Measurements from ENCODE around the gene NUP210L.
"Not testable (repeated sequence)": the region's sequence is repeated elsewhere in the genome, so short reads cannot be mapped to it uniquely, and the experiment has no call there.

The NUP210L gene

DNA sequence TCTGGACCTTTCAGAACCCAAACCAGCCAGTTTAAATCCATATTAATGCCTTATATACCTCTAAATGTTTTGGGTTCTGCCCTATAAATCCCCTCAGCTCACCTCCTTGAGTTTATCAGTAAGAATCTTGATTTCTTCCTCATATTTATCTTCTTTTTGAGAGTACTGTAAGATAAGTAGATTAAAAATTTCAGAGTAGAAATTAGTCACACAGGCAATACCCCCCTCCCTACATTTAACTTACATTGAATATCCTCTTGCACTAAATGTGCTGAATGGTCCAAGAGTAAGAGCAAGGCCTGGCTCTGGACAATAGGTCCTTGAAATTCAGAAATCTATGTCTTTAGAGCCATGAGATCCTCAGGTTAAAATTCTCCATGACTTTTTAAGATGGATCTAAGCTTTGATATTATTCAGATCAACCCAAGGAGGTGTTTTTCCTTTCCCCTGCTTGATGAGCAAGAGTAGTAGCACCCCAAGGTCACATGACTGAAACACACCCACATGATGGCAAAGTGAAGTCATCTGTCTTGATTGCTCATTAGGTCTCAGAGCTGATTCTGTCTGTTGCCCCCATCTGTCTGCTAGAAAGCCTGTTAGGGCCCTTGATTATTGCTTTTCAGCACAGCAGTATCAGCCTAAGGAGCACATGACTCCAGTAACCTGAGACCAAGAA lies 15.8 kb upstream of the NUP210L start:
- no peak for DNase-seq

DNA sequence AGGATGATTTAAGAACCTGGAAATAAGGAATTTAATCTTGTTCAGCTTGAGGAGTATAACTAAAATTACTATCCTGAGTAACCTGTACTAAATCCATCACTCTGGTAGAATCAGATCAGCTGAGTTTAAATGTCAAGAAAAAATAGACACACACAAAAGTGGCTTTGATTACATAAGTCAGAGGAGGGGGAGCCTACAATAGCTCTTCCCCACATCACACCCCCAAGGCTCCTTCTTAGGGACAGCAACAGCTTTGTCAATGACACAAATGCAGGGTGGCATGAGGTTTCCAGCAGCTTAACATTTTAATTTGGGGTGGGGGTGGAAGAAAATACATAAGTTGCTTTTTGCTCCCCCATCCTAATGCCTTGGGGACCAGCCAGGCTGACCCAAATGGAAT lies 12.6 kb upstream of the NUP210L start:
- DNase-seq: no peak

DNA sequence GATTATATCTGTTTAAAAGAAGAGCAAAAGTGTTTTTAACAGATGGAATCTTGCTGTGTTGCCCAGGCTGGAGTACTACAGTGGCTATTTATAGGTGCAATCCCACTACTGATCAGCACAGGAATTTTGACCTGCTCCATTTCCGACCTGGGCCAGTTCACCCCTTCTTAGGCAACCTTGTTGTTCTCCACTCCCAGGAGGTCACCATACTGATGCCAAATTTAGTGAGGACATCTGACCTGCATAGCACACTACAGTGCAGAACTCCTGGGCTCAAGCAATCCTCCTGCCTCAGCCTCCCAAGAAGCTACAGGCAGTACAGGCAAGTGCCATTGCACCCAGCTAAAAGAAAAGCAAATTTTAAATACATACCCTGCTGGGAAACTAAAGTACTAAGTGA lies 11.3 kb upstream of the NUP210L start:
- DNase-seq: no peak

DNA sequence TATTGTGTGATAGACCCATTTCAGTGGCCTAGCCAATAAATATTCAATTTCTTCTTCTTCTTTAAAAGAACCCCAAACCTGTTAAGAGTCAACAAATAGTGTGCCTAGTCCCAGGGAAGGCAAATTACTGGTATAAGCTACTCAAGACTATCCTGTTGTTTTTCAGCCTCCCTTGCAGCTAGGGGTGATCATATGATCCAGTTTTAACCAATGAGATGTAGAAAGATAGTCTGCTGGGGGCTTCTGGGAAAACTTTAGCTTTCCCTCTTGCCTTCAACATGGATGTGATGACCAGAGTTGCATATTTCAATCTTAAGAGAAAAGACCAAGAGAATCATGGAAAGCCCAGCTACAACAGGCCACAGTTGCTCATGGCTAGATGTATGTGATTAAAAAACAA lies 4.7 kb upstream of the NUP210L start:
- DNase-seq: no peak

DNA sequence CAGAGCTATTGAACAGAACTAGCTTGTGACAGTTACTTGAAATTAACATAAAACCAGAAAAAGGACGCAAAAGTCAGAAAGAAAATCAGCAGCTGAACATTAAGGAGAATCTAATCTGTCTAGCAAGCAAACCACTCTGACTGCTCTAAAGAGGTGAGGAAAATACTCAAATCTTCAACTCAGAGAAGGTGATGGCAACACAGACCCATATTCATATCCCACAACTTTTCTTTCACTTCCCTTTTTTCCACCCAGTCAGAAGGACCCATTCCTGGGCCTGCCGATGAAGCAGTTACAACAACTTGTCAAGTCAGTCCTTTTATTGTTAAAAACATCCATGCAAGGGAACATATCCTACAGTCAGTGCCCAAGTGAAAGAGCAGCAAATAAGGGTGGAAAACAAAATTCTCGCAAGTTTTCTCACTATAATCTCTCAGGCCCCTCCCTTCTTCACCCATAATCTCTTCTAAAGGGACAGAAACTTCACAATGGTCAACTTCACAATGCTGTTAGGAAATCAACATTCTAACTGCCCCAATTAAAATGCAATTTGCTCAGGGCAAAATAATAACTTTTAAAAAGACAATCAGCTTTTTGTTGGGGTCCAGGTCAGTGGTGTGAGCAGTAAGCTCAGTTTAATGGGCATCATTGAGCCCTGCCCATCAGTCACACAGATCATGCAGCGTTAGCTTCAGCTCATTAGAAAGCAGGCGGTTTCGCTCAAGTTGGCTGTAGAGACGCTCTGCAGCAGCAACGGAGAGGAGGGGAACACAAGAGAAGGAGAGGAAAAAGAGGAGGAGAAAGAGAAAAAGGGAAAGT lies 3.6 kb upstream of the NUP210L start:
- no peak for DNase-seq

DNA sequence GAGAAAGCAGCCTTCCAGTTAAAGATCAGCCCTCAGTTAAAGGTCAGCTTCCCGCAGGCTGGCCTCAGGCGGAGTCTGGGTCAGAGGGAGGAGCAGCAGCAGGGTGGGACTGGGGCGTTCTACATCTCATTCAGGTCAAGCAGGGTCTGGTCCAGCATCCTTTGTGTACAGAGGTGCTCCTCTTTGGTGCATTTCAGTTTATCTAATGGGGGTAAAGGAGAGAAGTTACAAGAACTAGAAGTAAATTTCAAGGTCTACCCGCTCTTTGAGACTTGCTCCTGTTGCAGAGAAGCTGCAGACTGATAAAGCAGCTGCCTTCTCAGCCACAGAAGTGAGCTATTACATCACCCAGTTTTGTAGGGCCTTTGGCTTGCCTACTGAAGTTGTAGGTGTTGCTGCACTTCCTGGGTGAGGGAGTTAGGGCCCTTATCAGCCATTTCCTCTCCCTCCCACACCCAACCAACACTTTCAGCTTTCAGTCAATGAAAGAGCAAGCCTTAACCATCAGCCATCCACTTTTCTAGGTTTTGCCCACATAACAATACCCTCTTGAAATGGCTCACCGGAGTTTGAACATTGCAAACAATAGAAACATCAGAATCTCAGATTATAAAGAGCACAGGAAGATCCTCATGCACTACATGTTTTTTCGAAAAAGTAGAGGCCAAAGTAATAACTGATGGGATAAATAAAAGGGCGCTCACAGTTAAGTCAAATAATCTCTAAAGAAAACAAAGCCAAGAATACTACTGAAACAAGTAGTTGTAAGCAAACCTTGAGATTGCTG lies 2.8 kb upstream of the NUP210L start:
- no peak for DNase-seq

DNA sequence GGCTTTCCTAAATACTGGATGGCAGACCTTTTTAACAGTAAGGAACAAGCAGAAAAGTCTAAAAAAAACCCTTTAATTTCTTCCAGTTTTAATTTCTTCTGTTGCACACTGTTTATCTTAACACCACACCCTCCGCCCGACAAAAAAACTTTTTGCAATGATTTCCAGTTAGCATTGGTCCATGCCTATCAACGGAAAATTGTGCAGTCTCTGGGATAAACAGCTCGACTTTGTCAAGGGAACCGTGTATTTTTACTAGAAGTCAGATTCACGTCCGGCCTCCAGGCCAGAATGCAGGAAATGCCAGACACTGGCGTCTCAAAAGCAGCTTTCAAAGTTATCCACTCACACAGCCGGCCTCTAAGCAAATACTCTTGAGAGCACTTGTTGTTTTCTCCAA lies 378 bp upstream of the NUP210L start:
- peak in 1 of 3 experiments; percentile 18 for DNase-seq

DNA sequence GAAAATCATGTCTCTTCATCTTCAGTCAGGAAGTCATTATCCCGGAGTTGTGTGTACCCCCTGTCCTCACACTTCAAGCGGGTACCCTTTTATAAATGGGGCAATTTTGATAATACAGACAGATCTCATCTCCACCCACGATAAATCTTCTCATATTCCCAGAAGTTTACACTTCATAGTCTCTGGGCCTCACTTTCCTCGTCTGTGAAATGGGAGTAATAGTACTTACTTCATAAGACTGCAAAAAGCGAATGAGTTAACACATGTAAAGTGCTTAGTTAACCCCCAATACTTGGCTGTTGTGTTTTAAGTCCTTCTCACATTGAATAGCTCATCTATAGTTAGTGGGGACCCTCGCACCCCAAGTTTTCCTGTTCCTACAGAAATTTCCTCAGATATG lies 820 bp downstream of the NUP210L start:
- no peak for DNase-seq

DNA sequence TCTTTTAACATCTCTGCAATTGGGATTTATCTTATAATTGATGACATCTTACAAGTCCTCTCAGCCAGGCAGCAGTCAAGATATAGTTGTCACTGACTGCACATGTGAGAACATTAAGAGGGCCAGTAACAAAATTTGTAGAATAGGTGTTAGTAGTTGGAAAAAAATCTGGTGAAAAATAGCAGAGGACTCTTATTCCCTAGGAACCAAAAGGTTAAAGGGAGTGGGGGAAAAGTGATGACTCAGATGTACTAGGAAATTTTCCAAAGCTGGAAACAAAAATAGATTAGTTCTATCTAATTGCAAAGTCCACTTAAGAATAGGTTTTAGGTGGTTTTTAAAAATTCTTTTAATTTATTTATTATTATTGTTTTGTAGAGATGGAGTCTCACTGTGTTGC lies 3.6 kb downstream of the NUP210L start:
- no peak for DNase-seq

DNA sequence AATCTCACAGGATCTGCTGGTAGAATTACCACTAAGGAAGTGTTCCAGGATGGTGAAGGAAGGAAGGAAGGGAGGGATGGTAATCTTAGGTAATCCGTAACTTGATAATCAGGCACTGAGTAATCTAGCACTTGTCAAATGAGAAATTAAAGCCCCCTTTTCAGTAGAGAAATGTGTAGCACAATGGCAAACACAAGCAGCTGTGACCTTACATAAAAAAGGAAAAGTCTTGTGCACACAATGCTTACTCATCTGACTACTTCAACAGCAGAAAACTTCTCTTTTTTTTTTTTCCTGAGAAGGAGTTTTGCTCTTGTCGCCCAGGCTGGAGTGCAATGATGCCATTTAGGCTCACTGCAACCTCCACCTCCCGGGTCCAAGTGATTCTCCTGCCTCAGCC lies 6.1 kb downstream of the NUP210L start:
- no peak for DNase-seq

DNA sequence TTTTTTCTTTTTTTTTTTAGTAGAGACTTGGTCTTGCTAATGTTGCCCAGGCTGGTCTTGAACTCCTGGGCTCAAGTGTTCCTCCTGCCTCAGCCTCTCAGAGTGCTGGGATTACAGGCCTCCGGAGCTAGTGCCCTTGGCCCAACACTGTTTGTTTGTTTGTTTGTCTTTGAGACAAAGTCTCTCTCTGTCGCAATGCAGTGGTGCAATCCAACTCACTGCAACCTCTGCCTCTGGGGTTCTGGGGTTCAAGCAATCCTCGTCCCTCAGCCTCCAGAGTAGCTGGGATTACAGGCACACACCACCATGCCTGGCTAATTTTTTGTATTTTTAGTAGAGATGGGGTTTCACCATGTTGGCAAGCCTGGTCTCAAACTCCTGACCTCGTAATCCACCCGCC lies 7.4 kb downstream of the NUP210L start:
- not testable (repeated sequence) for DNase-seq

DNA sequence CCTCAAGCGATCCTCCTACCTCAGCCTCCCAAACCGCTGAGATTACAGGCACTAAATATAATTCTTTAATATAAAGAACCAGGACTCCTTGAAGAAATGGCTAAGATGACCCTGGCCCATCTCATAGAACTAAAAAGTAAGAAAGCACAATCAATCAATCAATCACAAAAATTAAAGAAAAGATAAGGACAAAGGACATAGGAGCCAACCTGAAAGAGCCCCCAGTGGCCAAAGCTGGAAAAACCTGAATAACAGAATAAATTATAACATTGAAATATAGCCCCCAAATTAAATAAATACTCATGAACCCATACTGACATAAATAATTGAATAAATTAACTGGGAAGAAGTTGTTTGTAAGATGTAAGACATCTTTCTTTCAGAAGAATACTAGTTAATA lies 8.9 kb downstream of the NUP210L start:
- DNase-seq: no peak

DNA sequence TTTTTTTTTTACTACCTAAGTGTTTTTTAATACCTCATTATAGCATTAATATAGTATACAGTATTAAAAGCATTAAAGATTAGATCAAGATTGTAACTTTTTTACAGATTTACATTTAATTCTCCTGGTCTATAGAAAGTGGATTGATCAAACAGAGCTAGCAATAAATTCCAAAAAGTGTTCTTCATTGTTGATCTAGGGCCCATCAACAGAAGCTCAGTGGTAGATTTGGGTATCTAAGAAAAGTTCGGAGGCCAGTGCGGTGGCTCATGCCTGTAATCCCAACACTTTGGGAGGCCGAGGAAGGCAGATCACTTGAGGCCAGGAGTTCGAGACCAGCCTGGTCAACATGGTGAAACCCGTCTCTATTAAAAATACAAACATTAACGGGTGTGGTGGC lies 12.5 kb downstream of the NUP210L start:
- DNase-seq: no peak

DNA sequence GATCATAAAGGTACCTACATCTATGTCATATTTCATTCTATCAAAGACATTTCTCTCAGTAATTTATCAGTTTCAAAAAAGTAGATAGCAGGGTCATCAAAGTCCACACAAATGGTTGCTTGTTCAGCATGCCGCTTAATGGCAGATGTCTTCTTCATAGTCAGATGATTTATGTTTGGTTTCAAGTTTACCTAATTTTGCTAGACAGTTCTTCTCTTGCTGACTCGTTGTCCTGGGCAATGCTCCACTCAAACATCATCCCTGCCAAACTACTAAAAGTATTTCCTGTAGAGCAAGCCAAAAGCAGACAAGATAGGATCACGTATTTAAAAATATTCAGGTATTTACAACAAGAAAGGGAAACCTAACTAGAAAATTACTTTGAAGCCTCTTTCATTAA lies 13.6 kb downstream of the NUP210L start:
- DNase-seq: no peak

DNA sequence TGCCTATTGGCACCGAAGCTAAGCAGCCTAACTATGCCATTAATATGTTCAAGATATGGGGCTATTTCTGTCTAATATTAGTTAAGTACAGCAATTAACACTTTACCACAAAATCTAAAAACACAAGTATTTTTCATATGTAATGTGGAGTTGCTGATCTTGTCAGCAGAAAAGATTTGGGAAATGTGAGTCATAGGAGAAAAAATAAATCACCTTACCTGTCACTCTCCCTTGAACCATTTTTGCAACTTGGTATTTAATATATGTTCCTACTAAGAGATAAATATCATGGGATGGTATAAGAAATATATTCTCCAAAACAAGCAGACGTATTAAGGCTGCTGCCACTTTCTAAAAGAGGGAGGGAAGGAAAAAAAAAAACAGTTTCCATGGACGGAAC lies 17.0 kb downstream of the NUP210L start:
- DNase-seq: no peak

DNA sequence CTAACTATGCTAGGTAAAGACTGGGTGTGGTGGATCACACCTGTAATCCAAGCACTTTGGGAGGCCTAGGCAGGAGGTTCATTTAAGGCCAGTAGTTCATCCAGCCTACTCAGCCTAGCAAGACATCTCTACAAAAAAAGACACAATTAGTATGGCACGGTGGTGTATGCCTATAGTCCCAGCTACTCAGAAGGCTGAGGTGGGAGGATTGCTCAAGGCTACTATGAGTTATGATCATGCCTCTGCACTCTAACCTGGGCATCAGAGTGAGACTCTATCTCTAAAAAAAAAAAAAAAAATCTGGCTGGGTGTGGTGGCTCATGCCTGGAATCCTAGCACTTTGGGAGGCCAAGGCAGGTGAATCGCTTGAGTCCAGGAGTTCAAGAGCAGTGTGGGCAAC lies 21.6 kb downstream of the NUP210L start:
- DNase-seq: no peak

DNA sequence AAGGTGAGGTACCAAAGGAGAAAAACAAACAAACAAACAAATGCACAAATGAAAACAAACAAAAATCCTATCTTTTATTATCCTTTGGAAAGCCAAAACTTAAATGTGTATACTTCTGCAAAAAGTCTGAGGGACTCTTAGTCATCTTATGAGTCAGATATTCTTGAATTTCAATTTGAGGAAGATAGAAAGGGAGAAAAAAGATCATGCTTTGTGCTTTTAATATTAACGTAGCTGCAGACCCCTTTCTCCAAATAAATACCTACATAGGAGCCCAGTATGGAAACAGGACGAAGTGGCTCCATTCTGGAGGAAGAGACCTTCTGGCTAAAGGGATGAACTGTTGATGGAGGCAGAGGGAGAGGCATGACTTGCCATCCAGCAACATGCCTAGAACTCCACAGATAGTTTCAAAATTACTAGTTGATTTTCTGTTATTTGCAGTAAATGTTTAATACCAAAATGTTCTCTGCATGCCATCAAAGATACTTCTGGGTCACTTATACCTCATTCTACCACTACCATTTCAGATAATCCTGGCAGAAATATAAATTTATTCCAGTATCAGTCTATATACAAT lies 25.4 kb downstream of the NUP210L start:
- no peak for DNase-seq

DNA sequence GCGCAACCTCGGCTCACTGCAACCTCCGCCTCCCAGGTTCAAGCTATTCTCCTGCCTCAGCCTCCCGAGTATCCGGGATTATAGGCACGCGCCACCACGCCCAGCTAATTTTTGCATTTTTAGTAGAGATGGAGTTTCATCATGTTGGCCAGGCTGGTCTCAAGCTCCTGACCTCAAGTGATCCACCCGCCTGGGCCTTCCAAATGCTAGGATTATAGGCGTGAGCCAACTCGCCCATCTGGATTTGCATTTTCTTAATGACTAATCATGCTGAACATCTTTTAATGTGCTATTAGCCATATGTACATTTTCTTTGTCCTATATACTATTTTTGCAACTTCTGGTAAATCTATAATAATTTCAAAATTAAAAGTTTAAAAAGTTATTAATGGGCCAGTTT lies 31.7 kb downstream of the NUP210L start:
- not testable (repeated sequence) for DNase-seq

DNA sequence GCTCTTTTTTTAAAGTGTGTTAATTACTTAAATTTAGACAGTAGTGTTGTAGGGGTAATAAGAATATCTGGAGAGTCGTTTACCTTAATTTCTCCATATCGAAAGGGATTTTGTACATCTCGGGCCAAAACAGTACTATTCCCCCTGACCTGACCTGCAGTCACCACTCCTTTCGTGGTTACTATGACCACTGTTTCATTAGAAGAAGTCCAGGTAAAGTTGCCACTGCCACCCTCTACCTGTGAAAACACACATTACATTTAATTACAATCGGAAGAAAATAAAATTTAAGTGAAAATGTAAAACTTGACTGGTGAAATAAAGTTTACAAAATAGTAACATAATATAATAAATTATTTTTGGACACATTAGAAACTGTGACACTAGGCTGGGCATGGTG lies 37.2 kb downstream of the NUP210L start:
- DNase-seq: no peak

DNA sequence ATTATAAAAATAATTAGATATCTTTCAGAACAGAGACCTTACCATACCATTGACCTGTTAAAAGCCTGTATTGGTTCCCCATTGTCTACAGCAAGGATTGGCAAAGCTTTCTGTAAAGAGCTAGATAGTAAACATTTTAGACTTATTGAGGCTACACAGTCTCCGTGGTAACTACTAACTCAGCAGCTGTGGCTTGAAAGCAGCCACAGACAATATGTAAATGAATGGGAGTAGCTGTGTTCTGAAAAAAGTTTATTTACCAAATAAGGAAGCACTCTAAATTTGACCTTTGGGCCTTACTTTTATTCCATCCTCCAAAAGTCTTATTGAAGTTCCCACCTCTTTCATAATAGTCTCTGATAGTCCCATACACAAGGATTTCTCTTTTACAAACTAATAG lies 39.7 kb downstream of the NUP210L start:
- DNase-seq: no peak

DNA sequence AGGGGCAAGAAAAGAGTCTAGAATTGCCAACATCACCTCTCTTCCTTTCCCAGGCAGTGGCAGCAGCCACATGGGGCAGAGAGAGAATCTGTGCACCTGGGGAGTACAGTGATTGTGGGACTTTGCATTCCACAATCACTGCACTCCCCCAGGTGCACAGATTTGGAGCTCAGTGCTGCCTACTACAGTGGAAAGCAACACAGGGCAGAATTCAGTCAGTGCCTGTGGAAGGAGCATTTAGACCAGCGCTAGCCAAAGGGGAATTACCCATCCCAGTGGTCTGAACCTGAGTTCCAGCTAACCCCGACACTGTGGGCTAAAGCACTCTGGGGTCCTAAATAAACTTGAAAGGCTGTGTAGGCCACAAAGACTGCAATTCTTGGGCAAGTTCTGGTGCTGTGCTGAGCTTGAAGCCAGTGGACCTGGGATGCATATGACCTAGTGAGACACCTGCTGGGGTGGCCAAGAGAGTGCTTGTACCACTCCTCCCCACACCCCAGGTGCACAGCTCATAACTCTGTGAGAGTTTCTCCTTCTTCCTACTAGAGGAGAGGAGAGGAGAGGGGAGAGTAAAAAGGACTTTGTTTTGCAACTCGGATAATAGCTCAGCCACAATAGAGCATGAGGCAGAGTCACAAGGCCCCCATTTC lies 50.3 kb downstream of the NUP210L start:
- no peak for DNase-seq

DNA sequence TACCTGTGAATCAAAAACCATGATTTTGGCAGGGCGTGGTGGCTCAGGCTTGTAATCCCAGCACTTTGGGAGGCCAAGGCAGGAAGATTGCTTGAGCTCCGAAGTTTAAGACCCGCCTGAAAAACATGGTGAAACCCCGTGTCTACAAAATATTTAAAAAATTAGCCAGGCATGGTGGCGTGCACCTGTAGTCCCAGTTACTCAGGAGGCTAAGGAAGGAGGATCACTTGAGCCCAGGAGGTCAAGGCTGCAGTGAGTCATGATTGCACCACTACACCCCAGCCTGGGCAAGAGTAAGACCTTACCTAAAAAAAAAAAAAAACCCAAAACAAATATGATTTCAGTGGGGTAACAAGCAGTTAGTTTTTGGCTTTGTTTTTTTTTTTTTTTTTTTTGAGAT lies 54.7 kb downstream of the NUP210L start:
- not testable (repeated sequence) for DNase-seq

DNA sequence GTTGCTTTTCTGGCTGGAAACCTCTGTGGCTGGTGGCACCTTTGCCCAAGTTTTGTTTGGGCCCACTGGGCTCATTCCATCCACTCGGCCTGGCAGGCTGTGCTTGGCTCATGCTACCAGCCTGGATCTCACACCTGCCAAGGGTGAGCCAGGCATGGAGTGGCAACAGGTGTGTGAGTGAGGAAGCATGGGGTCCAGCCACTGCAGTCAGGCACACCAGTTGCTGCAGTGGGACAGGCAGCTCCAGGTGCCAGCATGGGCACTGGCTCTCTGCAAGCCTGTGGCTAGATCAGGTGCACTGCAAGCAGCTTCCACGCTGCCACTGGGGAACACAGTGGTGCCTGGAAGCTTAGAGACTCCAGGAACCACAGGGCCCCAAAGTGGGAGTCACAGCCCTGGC lies 57.0 kb downstream of the NUP210L start:
- no peak for DNase-seq

Measured in NCI-H1417 (cell line).